GM19099 (cell line): ENCODE measurements around the gene ANKRD28.

Experiments
- POLR2A ChIP-seq: IDR thresholded peaks from 3 replicates; pipeline ENCODE4 v1.6.1; 2011; ENCODE audit warnings: low read depth; ENCODE audit not compliant: insufficient read length; ENCODE audit errors: extremely low read depth

Gene ANKRD28

DNA sequence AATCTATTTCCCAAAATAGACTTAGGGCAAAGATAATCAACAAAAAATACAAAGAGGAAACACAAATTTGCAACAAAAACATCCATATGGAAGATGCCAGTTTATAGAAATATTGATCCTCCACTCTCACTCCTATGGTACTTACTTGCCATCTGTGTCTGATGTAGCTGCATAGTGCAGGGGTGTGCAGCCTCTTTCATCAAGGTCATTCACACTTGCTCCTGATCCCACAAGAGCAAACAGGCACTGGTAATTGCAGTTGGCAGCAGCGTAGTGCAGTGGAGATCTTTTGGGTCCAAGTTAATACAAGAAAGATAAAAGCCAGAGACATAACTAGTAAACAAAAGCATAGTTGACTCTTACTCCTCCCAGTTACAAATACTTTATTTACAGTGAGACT, 90.0 kb downstream of the ANKRD28 start:
- no peak for TF ChIP-seq POLR2A

DNA sequence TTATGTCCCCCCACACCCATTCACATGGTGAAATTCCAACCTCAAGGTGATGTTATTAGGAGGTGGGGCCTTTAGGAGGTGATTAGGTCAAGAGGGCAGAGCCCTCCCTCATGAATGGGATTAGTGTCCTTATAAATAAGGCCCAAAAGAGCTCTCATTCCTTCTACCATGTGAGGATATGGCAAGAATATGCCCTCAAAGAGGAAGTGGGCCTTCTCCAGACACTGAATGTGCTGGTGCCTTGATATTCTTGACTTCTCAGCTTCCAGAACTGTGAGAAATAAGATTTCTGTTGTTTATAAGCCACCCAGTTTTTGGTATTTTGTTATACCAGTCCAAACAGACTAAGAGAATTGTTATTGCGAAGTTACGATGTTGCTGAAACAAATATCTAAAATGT, 94.4 kb downstream of the ANKRD28 start:
- no peak for TF ChIP-seq POLR2A

GRCh38 chr3:15694628-15695027, 103.2 kb downstream of the ANKRD28 start:
- no peak for TF ChIP-seq POLR2A

GRCh38 chr3:15693355-15693754, 104.4 kb downstream of the ANKRD28 start:
- TF ChIP-seq POLR2A = no peak

- TF ChIP-seq POLR2A = no peak
Measured at GRCh38 chr3:15690748-15691147, 107.0 kb downstream of the ANKRD28 start.

- no peak for TF ChIP-seq POLR2A
Measured at GRCh38 chr3:15690230-15690629, 107.5 kb downstream of the ANKRD28 start.

GRCh38 chr3:15685927-15686326, 111.9 kb downstream of the ANKRD28 start:
- TF ChIP-seq POLR2A = no peak

DNA sequence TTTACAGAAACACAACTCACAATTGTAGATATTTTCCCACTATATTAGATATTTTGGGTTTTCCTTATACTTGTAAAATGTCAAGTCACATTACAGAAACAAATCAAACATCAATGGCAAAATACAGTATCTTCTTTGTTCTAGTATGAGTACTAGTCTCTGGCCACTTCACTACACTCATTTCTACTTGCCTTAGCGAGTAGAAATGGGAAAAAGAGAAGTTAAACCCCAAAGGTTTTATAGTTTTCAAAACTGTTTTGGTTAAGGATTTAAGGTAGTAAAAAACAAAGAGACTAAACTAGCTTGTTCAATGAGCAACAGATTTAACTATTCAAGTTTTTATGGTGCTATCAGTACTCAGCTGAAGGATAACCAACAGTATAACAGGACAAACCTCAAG, 114.5 kb downstream of the ANKRD28 start:
- no peak for TF ChIP-seq POLR2A

DNA sequence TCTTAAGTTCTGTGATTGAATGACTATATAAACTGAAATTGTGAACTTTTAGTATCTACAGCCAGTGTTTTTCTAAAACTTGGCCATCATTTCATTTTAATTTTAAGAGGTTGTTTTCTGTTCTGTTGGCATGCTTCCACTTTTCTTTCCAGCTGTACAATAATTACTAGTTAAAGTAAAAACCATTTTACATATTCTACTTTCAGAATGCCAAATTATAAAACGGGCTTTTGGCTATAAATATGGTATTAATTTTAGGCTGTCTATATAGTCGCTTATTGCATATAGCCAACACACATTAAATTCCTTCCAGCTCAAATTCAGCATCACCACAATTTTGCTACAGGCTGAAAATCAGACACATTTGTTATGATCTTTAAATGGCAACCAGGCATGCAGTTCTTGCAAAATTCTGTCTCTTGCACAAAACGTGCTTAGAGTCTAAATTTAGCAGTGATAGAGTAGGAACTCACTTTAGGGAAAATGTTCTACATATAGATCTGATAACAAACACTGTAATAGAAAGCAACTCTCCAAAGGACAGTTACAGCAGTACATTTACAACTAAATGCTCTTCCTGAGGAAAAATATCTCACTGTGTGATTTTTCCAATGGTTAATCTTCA, 115.1 kb downstream of the ANKRD28 start:
- no peak for TF ChIP-seq POLR2A

DNA sequence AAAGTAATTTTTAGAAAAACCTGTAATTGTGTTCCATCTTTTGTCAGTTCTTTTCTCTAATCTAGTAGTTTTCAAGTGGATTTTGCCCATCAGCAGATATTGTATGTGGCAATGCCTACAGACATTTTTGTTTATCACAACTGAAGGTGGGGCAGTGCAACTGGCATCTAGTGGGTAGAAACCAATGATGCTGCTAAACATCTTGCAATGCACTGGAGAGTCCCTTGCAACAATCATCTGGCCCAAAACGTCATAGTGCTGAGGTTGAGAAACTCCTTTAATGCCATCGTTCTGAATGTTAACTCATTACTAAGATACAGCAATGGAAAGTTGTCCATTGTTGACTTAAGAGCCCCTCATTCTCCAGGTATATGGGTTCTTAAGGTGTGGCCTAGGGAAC, 116.1 kb downstream of the ANKRD28 start:
- TF ChIP-seq POLR2A = no peak

- no peak for TF ChIP-seq POLR2A
Measured at GRCh38 chr3:15679306-15679705, 118.5 kb downstream of the ANKRD28 start.

GRCh38 chr3:15676259-15676658, 121.5 kb downstream of the ANKRD28 start:
- TF ChIP-seq POLR2A = no peak

DNA sequence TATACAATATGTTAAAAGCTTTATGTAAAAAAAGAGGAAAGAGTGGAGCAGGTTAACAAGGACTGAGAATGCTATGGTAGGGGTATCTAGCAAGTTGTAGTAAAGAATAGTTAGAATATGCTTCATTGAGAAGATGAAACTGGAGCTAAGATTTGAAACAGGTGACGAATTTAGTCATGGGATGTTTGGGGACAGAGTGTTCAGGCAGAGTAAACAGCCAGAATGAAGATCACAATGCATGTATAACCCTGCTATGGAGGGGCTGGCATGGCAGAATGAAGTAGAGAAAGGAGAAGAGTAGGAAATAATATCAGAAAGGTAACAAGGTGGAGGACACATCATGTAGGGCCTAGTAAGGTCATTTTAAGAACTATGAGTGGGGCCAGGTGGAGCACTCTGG, 124.2 kb downstream of the ANKRD28 start:
- TF ChIP-seq POLR2A = no peak

- no peak for TF ChIP-seq POLR2A
Measured at GRCh38 chr3:15667484-15667883, 130.3 kb downstream of the ANKRD28 start.

DNA sequence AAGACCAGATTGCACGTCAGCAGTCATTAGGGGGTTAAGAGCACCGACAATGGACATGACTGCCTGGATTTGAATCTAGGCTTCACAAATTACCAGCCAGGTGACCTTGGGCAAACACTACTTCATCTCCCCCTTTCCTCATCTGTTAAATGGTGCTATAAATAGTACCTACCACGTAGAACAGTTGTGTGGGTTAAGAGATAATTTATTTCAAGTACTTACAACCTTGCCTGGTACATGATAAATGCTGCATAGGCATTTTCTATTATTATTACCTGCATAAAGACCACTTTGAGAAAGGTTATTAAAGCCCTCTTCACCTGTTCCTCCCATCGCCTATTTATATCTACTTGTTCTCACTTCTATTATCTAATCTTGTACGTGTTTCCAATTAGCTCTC, 131.5 kb downstream of the ANKRD28 start:
- no peak for TF ChIP-seq POLR2A

DNA sequence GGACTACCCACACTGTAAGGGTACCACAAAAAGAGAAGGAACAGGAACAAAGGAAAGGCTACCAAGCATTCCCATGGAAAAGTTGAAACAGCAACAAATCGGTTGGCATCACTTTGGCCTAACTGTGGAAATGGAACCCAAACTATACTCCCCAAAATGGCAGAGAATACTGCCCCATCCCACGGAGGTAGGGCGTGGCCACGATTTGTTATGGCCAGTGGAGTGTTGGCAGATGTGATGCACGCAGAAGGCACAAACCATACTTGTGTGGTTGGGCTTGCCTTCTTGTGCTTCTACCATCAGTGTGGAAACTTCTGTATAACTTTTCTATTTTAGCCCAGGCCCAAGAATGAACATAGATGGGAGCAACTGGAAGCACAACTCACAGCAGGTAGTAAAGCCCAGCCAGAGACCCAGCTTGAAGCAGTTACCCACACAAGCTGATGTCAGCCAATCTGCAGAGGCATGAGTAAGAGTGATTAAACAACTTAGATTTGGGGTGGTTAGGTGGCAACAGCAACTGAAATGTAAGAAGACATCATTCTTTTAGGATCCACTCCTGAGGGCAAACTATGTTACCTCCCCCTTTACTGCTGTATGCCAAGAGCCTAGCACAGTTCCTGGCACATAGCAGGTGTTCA, 132.1 kb downstream of the ANKRD28 start:
- no peak for TF ChIP-seq POLR2A

- no peak for TF ChIP-seq POLR2A
Measured at GRCh38 chr3:15664144-15664543, 133.6 kb downstream of the ANKRD28 start.
